GM18505 (cell line): ENCODE results near the gene MIX23.

Experiments used
- ATAC-seq: cut with Tn5 transposase; IDR thresholded peaks from one replicate; pipeline ENCODE4 v1.9.1; 2021; ENCODE audit not compliant: unreplicated experiment
- POLR2A ChIP-seq: IDR thresholded peaks from 4 replicates; pipeline ENCODE4 v1.6.1; 2011; ENCODE audit warnings: borderline replicate concordance; ENCODE audit not compliant: insufficient read depth, insufficient read length; ENCODE audit errors: extremely low read depth

The MIX23 gene

GRCh38 chr3:122382888-122383666 lies at the start of gene MIX23:
Gene MIX23, minus strand, starts transcription at chr3:122383231. Its CDS starts 7 bp downstream, at chr3:122383224.
- TF ChIP-seq POLR2A = peak; percentile 80
- peak; percentile 35 for ATAC-seq

DNA sequence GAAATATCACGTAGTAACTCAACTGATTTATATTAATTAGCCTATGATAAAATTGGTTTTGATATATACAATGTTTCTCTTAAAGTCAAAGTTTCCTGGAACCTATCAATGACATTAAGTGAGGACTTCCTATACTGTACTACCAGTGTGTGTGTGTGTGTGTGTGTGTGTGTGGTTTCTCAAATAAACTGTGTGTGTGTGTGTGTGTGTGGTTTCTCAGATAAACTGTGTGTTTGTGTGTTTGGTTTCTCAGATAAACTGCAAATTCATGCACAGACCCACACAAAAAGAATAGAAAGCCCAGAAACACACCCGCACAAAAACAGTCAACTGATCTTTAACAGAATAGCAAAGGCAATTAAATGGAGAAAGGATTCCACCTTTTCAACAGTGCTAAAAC lies 47.3 kb upstream of the MIX23 start:
- TF ChIP-seq POLR2A = no peak
- ATAC-seq = no peak

GRCh38 chr3:122427857-122428471 lies 44.9 kb upstream of the MIX23 start:
- no peak for TF ChIP-seq POLR2A
- ATAC-seq = no peak

- ATAC-seq = no peak
- TF ChIP-seq POLR2A = no peak
Measured at GRCh38 chr3:122421836-122422235, 38.8 kb upstream of the MIX23 start.

- no peak for ATAC-seq
Measured at GRCh38 chr3:122421101-122421500, 38.1 kb upstream of the MIX23 start.

DNA sequence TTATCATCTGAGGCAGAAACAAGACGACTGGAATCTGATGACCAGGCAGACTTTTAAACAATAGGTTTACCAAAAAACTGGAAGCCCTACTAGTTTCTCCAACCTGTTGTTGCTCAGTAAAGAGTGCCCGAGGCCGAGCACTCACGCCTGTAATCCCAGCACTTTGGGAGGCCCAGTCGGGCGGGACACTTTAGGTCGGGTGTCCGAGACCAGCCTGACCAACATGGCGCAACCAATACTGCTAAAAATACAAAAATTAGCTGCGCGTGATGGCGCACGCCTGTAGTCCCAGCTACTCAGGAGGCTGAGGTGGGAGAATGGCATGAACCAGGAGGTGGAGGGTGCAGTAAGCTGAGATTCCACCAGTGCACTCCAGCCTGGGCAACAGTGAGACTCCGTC lies 33.9 kb upstream of the MIX23 start:
- TF ChIP-seq POLR2A = no peak
- ATAC-seq = no peak

More at GRCh38 chr3:122421101-122421500, 38.1 kb upstream of the MIX23 start:
- TF ChIP-seq POLR2A = no peak

DNA sequence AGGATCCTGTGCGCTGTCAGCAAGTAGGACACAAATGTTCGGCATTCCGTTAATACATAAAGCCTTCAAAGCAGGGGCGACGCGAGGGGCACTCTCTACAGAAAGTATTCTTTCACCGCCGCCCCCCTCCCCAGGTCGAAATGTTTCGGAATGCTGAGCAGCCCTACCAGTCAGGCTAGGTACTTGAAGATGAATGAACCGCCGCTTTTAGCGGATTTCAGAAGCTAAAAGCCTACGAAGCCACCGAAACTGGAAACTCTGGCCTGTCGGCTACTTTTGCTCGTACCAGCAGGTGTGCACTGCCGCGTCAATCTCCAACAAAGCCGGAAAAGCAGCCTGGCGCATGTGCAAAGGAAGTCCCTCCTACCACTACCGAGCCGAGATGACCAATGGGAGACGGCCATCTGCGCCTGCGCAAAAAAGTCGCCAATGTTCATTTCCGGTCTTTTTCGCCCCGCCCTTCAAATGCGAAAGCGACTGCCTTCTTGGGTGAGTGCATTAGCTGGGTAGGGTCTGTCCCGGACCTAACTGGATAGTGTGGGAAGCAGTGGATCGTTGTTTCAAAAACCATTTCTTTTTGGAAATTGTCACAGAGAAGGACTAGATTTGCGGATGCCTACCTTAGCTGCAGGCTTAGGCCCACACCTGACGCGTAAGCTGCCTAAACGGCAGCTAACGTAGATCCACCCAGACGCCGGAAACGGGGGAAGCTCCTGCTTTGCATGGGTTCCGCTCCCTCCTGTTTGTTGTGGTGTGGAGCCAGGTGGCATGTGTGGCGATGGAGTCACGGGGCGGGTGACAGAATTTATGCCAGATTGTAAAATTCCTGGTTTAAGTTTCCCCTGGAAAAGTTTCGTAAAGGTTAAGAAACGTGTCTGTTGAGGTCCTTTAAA lies 33.0 kb upstream of the MIX23 start, which contains the start of gene WDR5B:
WDR5B (minus strand) TSS at position 301 of the 893 bp plus-strand sequence. CDS start 534 bp downstream, outside the sequence.
- TF ChIP-seq POLR2A = peak; percentile 96
- peak; percentile 83 for ATAC-seq

- ATAC-seq = peak; percentile 43
- no peak for TF ChIP-seq POLR2A
Measured at GRCh38 chr3:122415104-122415744, 32.2 kb upstream of the MIX23 start.

- no peak for ATAC-seq
- TF ChIP-seq POLR2A = no peak
Measured at GRCh38 chr3:122414391-122414790, 31.4 kb upstream of the MIX23 start.

- ATAC-seq = no peak
- no peak for TF ChIP-seq POLR2A
Measured at GRCh38 chr3:122410639-122411038, 27.6 kb upstream of the MIX23 start.

DNA sequence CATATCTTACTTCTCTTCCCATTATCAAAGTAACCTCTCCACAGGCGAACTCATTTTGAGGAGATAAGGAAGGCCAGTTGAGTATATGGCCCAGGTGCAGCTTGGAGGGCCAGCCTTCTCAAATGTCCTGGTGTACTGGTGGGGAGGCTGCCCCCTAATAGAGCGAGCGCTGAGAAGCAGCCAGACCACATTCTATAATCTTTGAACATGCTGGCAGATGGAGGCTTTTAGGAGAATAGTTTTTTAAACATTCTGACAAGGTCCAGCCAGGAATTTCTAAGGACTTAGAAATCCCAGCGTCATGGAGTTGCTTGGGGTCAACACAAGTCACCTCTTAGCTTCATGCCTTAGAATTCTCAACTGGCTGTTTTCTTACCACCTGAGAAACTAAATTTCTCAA lies 27.1 kb upstream of the MIX23 start:
- no peak for ATAC-seq
- TF ChIP-seq POLR2A = no peak

GRCh38 chr3:122409446-122409845 lies 26.4 kb upstream of the MIX23 start:
- TF ChIP-seq POLR2A = no peak
- ATAC-seq = no peak

- ATAC-seq = no peak
- TF ChIP-seq POLR2A = no peak
Measured at GRCh38 chr3:122407946-122408345, 24.9 kb upstream of the MIX23 start.
